D721Med (cell line): Measurements from ENCODE around the gene CLDN6.
A peak's percentile ranks its signal among the peaks of the same experiment; 100 is the strongest.

ENCODE experiments used
- DNase-seq: peaks from one replicate; pipeline ENCODE4 v3.0.0; 2011; ENCODE audit warnings: low spot score; ENCODE audit not compliant: insufficient read length
- FAIRE-seq: peaks from 2 replicates; lab custom pipeline; 2011; peaks lifted over from hg19 to GRCh38; lab: Jason Lieb, UNC
- TF ChIP-seq, protein P1 (sequence below): IDR thresholded peaks from 2 replicates; pipeline ENCODE4 v1.5.1; 2012; ENCODE audit warnings: mild to moderate bottlenecking, control low read depth; ENCODE audit not compliant: insufficient read depth; ENCODE audit errors: missing control alignments

Gene CLDN6

DNA sequence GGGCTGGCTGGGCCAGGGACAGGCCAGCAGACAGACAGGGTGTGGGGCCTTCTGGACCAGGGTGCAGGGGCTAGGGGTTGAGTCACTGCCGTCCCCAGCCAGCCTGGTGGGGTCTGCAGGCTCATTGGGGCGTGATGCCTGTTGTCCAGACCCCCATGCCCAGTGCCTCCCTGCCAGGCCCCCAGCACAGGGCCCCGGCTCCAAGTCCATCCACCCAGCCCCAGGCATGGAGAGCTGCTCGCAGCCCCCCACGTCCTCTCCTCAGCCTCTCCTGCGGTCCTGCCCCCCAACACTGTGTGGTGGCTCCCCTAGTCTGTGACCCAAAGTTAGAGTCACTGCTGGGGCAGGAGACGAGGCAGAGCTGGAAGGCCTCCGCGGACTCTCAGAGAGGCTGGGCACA, 30.7 kb downstream of the CLDN6 start:
- DNase-seq, result no peak
- TF ChIP-seq, protein P1, sequence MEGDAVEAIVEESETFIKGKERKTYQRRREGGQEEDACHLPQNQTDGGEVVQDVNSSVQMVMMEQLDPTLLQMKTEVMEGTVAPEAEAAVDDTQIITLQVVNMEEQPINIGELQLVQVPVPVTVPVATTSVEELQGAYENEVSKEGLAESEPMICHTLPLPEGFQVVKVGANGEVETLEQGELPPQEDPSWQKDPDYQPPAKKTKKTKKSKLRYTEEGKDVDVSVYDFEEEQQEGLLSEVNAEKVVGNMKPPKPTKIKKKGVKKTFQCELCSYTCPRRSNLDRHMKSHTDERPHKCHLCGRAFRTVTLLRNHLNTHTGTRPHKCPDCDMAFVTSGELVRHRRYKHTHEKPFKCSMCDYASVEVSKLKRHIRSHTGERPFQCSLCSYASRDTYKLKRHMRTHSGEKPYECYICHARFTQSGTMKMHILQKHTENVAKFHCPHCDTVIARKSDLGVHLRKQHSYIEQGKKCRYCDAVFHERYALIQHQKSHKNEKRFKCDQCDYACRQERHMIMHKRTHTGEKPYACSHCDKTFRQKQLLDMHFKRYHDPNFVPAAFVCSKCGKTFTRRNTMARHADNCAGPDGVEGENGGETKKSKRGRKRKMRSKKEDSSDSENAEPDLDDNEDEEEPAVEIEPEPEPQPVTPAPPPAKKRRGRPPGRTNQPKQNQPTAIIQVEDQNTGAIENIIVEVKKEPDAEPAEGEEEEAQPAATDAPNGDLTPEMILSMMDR, result no peak
- FAIRE-seq, result no peak

DNA sequence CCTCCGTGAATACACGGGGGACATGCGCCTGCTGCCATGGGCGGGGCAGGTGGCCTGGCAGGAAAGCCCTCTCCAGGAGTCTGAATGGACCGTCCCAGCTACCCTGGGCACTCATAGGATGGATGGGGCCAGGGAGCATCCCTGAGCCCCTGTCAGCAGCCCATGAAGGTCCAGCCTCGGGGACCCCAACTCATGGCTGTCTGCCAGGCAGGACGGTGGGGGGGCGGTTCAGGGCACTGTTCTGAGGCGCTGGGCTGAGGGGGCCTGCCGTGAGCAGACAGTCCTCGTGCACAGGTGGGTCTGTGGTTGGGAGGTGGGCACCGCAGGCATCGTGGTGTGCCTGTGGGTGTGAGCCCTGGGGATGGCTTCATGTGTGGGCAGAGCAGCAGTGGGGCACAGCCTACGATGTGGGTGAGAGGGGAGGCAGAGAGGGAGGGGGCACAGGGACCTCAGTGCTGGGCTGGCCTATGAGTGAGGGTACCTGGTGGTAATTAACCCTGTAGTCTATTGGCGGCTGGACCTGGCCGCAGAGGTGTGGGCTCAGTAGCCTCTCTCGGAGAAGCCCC, 31.3 kb downstream of the CLDN6 start:
- DNase-seq (no peak), FAIRE-seq (no peak)
- TF ChIP-seq, protein P1, result no peak

DNA sequence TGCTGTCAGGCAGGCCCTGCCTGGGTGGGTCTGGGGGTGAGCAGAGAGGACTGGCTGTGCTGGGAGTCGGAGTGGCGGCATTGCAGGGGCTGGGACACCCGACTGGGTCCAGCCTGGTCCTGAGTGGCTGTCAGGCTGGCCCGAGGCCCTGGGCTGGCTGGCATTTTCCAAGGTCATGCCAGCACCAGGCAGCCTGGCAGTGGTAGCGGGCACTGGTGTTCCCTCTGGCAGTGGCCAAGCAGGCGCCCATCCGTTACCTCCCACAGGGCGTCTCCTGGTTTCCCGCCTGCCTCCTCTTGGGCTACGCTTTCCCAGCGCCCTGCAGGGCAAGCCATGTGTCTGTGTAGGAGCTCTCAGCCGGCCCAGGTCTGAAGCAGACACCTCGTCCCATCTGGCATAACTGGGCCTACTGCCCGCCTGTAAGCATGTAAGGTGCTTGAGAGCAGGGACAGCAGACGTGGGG, 32.1 kb downstream of the CLDN6 start:
- no peak for FAIRE-seq
- DNase-seq, result no peak
- TF ChIP-seq, protein P1, result no peak

DNA sequence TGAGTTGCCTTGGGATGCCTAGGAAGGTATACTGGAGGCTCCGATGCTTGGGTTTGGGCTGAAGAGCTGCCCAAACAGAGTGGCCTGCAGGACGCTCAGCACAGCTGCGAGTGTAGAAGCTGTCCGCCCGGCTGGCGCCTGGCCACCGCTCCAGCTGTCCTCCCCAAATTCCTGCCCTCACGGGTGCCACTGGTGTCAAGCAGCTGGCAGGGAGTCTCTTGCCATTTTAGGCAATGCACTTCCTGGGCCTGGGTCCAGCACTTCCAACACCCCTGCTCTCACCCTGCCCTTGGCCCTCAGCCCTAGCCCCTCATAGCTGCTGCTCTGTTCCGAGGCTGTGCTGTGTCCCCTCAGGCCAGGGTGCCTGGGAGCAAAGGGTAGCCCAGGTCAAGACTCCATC, 32.5 kb downstream of the CLDN6 start:
- TF ChIP-seq, protein P1, result no peak
- no peak for DNase-seq
- FAIRE-seq, result no peak

DNA sequence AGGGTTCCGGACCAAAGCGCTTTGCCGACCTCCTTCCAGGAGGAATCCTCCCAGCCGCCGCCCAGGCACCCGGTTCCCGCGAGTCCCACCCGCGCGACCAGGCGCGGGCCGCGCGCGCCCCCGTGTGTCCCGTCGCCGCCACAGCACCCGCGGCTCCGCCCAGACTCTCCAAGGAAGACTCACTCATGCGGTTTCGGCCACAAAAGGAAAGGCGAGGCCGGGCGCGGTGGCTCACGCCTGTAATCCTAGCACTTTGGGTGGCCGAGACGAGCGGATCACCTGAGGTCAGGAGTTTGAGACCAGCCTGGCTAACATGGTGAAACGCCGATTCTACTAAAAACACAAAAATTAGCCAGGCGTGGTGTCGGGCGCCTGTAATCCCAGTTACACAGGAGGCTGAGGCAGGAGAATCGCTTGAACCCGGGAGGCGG, 34.3 kb downstream of the CLDN6 start:
- TF ChIP-seq, protein P1, result peak; percentile 68
- no peak for FAIRE-seq
- DNase-seq, result peak; percentile 92

DNA sequence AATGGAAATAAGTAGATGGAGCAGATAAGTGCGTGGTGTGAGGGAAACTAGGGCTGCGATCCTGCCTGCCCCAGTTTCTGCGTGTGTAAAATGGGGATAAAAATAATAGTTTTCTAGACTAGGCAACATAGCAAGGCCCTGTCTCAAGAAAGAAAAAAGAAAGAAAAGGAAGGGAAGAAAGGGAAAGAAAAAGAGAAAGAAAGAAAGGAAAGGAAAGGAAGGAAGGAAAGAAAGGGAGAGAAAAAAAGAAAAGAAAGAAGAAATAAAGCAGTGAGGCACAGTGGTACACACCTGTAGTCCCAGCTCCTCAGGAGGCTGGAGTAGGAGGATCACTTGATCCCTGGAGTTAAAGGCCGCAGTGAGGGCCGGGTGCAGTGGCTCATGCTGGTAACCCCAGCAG, 35.6 kb downstream of the CLDN6 start:
- DNase-seq (no peak), FAIRE-seq (no peak)
- TF ChIP-seq, protein P1, result no peak

DNA sequence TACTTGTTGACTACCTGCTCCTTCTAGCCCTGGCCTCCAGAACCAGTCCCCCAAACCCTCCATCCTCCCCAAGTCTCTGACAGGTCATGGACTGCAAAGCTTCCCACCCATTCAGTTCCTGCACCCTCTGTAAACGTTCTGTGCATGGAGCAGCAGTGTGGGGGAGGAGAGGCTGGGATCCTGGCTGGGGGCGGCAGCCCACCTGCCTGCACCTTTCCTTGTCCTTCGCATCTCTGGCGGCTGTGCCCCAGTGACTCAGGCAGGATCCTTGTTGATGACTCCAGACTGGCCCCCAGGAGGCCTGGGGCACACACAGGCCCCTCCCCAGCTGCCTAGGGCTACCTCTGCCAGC, 36.1 kb downstream of the CLDN6 start:
- no peak for FAIRE-seq
- TF ChIP-seq, protein P1, result no peak
- DNase-seq, result no peak
